SK-N-SH treated with all-trans-retinoic acid at 6 μM for 48 hours (cell line): Measurements from ENCODE around the gene PLA2G4B.

Source experiments
- CSDC2 ChIP-seq: fragments of 250-450 bp; sonication (Bioruptor Pico); IDR thresholded peaks from 2 replicates; pipeline ENCODE4 v1.5.0; 2020; ENCODE audit warnings: mild to moderate bottlenecking, moderate library complexity
- GLIS3 ChIP-seq: fragments of 250-450 bp; sonication (Bioruptor Pico); IDR thresholded peaks from 2 replicates; pipeline ENCODE4 v1.5.0; 2020; ENCODE audit warnings: mild to moderate bottlenecking, moderate library complexity
- SNAI2 ChIP-seq: fragments of 250-450 bp; sonication (Bioruptor Pico); IDR thresholded peaks from 2 replicates; pipeline ENCODE4 v1.5.0; 2020; ENCODE audit warnings: mild to moderate bottlenecking, moderate library complexity
- ZC3H10 ChIP-seq: fragments of 250-450 bp; sonication (Bioruptor Pico); IDR thresholded peaks from 2 replicates; pipeline ENCODE4 v1.5.1; 2021; ENCODE audit warnings: mild to moderate bottlenecking, moderate library complexity
- ZNF70 ChIP-seq: fragments of 450-650 bp; formaldehyde crosslinking; IDR thresholded peaks from 2 replicates; pipeline ENCODE4 v1.5.0; 2020; ENCODE audit warnings: mild to moderate bottlenecking, moderate library complexity
- TF ChIP-seq, protein P1 (sequence below): fragments of 250-450 bp; sonication (Bioruptor Pico); IDR thresholded peaks from 2 replicates; pipeline ENCODE4 v1.5.1; 2020; ENCODE audit warnings: low read depth, mild to moderate bottlenecking, moderate library complexity

DNA sequence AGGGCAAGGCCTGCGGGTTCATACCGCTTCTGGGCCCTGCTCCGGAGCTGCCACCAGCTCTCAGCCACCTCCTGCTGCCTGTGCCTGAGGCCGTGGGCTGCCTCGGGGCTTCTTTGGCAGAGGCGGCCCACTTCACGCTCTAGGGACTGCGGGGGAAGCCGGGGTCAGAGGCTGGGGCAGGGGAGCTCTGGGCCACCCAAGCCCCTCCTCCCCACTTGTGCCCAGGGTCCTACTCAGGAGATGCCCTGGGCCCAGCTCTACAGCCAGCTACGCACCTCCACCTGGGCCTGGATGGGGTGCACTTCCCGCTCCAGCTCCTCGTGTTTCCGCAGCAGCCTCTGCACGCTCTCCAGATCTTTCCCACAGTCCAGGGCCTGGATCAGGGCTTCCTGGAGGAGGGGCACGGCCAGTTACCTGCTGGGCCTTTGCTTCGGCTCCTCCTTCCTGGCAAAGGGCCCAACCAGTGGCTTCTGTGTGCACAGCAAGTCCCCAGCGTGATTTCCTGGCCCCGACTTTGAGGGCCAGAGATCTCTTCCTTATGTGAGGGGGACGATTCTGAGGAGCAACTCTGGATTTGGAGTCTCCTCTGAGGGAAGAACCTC, 24.0 kb downstream of the PLA2G4B start:
- TF ChIP-seq GLIS3 (CRISPR knock-in tag) = no peak
- TF ChIP-seq, protein P1, sequence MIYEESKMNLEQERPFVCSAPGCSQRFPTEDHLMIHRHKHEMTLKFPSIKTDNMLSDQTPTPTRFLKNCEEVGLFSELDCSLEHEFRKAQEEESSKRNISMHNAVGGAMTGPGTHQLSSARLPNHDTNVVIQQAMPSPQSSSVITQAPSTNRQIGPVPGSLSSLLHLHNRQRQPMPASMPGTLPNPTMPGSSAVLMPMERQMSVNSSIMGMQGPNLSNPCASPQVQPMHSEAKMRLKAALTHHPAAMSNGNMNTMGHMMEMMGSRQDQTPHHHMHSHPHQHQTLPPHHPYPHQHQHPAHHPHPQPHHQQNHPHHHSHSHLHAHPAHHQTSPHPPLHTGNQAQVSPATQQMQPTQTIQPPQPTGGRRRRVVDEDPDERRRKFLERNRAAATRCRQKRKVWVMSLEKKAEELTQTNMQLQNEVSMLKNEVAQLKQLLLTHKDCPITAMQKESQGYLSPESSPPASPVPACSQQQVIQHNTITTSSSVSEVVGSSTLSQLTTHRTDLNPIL (CRISPR knock-in tag) = no peak
- TF ChIP-seq ZNF70 (CRISPR knock-in tag) = no peak
- no peak for TF ChIP-seq CSDC2 (CRISPR knock-in tag)
- TF ChIP-seq ZC3H10 (CRISPR knock-in tag) = no peak
- no peak for TF ChIP-seq SNAI2 (CRISPR knock-in tag)
